Muscle layer of duodenum (tissue), 2 donors: ENCODE results near the gene CDS1.
A peak's percentile ranks its signal among the peaks of the same experiment; 100 is the strongest.
"Not testable (repeated sequence)": the region's sequence is repeated elsewhere in the genome, so short reads cannot be mapped to it uniquely, and the experiment has no call there.

Experiments
- H3K27ac ChIP-seq: one replicate; pipeline ENCODE4 v1.7.0; 2013; ENCODE audit warnings: mild to moderate bottlenecking, low read length
- H3K27me3 ChIP-seq: one replicate; pipeline ENCODE4 v1.7.0; 2013; ENCODE audit warnings: low read depth, mild to moderate bottlenecking, control low read depth, low read length
- H3K36me3 ChIP-seq, 2 donors: one replicate each; pipeline ENCODE4 v1.7.0; 2013; ENCODE audit warnings: low read length in 2 of 2, control low read depth in 1 of 2, mild to moderate bottlenecking in 1 of 2; ENCODE audit not compliant: insufficient read depth in 2 of 2, control insufficient read depth in 1 of 2
- H3K4me1 ChIP-seq, 2 donors: one replicate each; pipeline ENCODE4 v1.7.0; 2013; ENCODE audit warnings: low read length in 2 of 2, mild to moderate bottlenecking in 2 of 2, control low read depth in 1 of 2, moderate library complexity in 1 of 2; ENCODE audit not compliant: insufficient read depth in 2 of 2, control insufficient read depth in 1 of 2
- H3K4me3 ChIP-seq, 2 donors: one replicate each; pipeline ENCODE4 v1.7.0; 2013; ENCODE audit warnings: low read length in 2 of 2, low read depth in 1 of 2, mild to moderate bottlenecking in 1 of 2
- H3K9me3 ChIP-seq, 2 donors: one replicate each; pipeline ENCODE4 v1.7.0; 2013; ENCODE audit warnings: low read length in 2 of 2, control low read depth in 1 of 2, mild to moderate bottlenecking in 1 of 2; ENCODE audit not compliant: control insufficient read depth in 1 of 2
- donor health status: healthy.

Gene CDS1

GRCh38 chr4:84677093-84677492 lies 94.2 kb downstream of the CDS1 start:
- Histone ChIP-seq H3K36me3 (peaks cover 27 to 65% of the 10 kb centered on the region in 2 donors), H3K4me3 (no peak overlapping the region), H3K27me3 (no peaks in the 10 kb centered on the region)

GRCh38 chr4:84677995-84678394 lies 95.1 kb downstream of the CDS1 start:
- no peaks in the 10 kb centered on the region for H3K27me3 ChIP-seq
- peaks cover 0 to 8% of the 10 kb centered on the region in 2 donors for H3K4me1 ChIP-seq
- peaks cover 21 to 66% of the 10 kb centered on the region in 2 donors for H3K36me3 ChIP-seq
- no peak overlapping the region for H3K27ac ChIP-seq
- H3K4me3 ChIP-seq: no peak overlapping the region
- H3K9me3 ChIP-seq: no peaks in the 10 kb centered on the region

More at GRCh38 chr4:84677093-84677492, 94.2 kb downstream of the CDS1 start:
- Histone ChIP-seq H3K9me3 (no peaks in the 10 kb centered on the region), H3K27ac (no peak overlapping the region), H3K4me1 (peaks cover 0 to 5% of the 10 kb centered on the region in 2 donors)

GRCh38 chr4:84678976-84679744 lies 96.2 kb downstream of the CDS1 start:
- H3K9me3 ChIP-seq: no peaks in the 10 kb centered on the region
- peaks cover 32 to 77% of the 10 kb centered on the region in 2 donors for H3K36me3 ChIP-seq
- H3K27ac ChIP-seq: no peak overlapping the region
- no peaks in the 10 kb centered on the region for H3K27me3 ChIP-seq
- peaks cover 0 to 8% of the 10 kb centered on the region in 2 donors for H3K4me1 ChIP-seq
- no peak overlapping the region for H3K4me3 ChIP-seq

- Histone ChIP-seq H3K36me3 (peaks cover 38 to 80% of the 10 kb centered on the region in 2 donors), H3K4me3 (no peak overlapping the region), H3K4me1 (peaks cover 0 to 8% of the 10 kb centered on the region in 2 donors), H3K9me3 (no peaks in the 10 kb centered on the region), H3K27me3 (no peaks in the 10 kb centered on the region), H3K27ac (no peak overlapping the region)
Measured at GRCh38 chr4:84680956-84681355, 98.0 kb downstream of the CDS1 start.

GRCh38 chr4:84681486-84682274 lies 98.8 kb downstream of the CDS1 start:
- Histone ChIP-seq H3K4me3 (no peak overlapping the region), H3K27me3 (no peaks in the 10 kb centered on the region), H3K36me3 (peaks cover 41 to 77% of the 10 kb centered on the region in 2 donors), H3K27ac (peak overlapping the region; percentile 16), H3K9me3 (no peaks in the 10 kb centered on the region), H3K4me1 (peaks cover 0 to 8% of the 10 kb centered on the region in 2 donors)

GRCh38 chr4:84682661-84683060 lies 99.7 kb downstream of the CDS1 start:
- H3K27ac ChIP-seq, H3K27me3 ChIP-seq: not testable (repeated sequence)
- peaks cover 36 to 70% of the 10 kb centered on the region in 2 donors for H3K36me3 ChIP-seq

GRCh38 chr4:84683064-84683850 lies 100.3 kb downstream of the CDS1 start:
- no peak overlapping the region for H3K4me3 ChIP-seq
- H3K36me3 ChIP-seq: peaks cover 38 to 71% of the 10 kb centered on the region in 2 donors
- H3K27ac ChIP-seq: no peak overlapping the region
- no peaks in the 10 kb centered on the region for H3K9me3 ChIP-seq
- peaks cover 0 to 8% of the 10 kb centered on the region in 2 donors for H3K4me1 ChIP-seq
- H3K27me3 ChIP-seq: no peaks in the 10 kb centered on the region

More at GRCh38 chr4:84682661-84683060, 99.7 kb downstream of the CDS1 start:
- H3K9me3 ChIP-seq, H3K4me3 ChIP-seq, H3K4me1 ChIP-seq: not testable (repeated sequence)

GRCh38 chr4:84684361-84684760 lies 101.4 kb downstream of the CDS1 start:
- Histone ChIP-seq H3K4me1 (peaks cover 0 to 8% of the 10 kb centered on the region in 2 donors), H3K27ac (no peak overlapping the region), H3K4me3 (no peak overlapping the region), H3K9me3 (no peaks in the 10 kb centered on the region), H3K36me3 (peaks cover 39 to 67% of the 10 kb centered on the region in 2 donors), H3K27me3 (no peaks in the 10 kb centered on the region)

- Histone ChIP-seq H3K27me3 (no peaks in the 10 kb centered on the region), H3K36me3 (peaks cover 39 to 65% of the 10 kb centered on the region in 2 donors), H3K27ac (no peak overlapping the region), H3K9me3 (no peaks in the 10 kb centered on the region), H3K4me3 (no peak overlapping the region), H3K4me1 (peaks cover 0 to 8% of the 10 kb centered on the region in 2 donors)
Measured at GRCh38 chr4:84685105-84685504, 102.2 kb downstream of the CDS1 start.

- no peaks in the 10 kb centered on the region for H3K9me3 ChIP-seq
- H3K27me3 ChIP-seq: no peaks in the 10 kb centered on the region
- H3K4me1 ChIP-seq: no peaks in the 10 kb centered on the region
- H3K4me3 ChIP-seq: no peak overlapping the region
- H3K27ac ChIP-seq: no peak overlapping the region
- H3K36me3 ChIP-seq: peaks cover 60 to 70% of the 10 kb centered on the region in 2 donors
Measured at GRCh38 chr4:84688605-84689004, 105.7 kb downstream of the CDS1 start.

- peaks cover 54 to 68% of the 10 kb centered on the region in 2 donors for H3K36me3 ChIP-seq
- H3K9me3 ChIP-seq: no peaks in the 10 kb centered on the region
- no peak overlapping the region for H3K4me3 ChIP-seq
- no peaks in the 10 kb centered on the region for H3K4me1 ChIP-seq
- H3K27me3 ChIP-seq: no peaks in the 10 kb centered on the region
- H3K27ac ChIP-seq: no peak overlapping the region
Measured at GRCh38 chr4:84689197-84689596, 106.3 kb downstream of the CDS1 start.
